ENCODE measurements around the gene NOL7.

Gene NOL7

DNA sequence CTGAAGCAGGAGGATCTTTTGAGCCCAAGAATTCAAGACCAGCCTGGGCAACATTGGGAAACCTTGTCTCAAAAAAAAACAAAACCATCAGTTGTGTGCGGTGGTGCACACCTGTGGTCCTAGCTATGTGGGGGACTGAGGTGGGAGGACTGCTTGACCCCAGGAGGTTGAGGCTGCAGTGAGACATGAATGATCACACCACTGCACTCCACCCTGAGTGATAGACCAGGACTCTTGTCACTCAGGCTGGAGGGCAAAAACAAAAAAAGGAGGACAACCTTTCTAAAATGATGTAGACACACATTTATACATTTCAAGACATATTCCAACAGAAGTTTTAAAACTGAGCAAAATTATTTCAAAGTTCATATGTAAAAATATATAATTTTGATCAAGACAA lies 45.1 kb downstream of the NOL7 start:
- no peak for DNase-seq

GRCh38 chr6:13660893-13661292 lies 45.8 kb downstream of the NOL7 start:
- no peak for DNase-seq

- no peak for DNase-seq
These were observed 46.5 kb downstream of the NOL7 start for GRCh38 chr6:13661647-13662046.

GRCh38 chr6:13662651-13663334 lies 47.7 kb downstream of the NOL7 start:
- no peak for DNase-seq

DNA sequence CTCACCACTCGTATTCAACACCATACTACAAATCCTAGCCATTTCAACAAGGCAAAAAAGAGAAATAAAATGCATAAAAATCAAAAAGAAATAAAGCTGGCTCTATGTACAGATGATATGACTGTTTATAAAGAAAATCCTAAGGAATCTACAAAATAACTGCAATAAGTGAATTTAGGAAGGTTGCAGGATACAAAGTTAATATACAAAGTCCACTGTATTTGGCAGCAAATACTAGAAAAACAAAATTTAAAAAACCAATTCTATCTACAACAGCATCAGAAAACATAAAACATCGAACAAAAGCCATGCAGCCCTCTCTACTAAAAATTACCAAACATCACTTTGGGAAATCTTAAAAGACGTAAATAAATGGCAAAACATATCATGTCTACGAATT lies 48.9 kb downstream of the NOL7 start:
- no peak for DNase-seq

DNA sequence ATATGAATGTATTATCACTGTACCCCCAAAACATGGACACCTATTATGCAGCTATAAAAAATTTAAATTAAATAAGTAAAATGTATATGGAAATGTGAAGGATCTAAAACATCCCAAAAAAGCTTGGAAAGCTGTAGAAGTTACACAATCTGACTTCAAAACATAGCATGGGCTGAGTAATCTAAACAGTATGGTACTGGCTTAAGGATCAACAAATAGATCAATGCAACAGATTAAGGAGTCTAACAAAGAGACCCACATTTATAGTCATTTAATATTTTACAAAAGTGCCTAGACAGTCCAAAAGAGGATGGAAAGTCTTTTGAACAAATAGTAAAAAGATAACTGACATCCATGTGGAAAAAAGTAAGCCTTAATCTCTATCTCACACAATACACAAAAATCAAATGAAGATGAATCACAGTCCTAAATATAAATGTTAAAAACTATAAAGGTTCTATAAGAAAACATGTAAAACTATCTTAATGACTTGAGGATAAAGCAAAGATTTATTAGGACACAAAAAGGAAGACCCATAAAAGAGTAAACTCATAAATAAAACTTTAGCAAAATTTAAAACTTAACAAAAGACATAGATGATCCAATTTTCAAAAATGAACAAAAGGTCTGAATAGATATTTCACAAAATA lies 49.7 kb downstream of the NOL7 start:
- DNase-seq, result no peak

- DNase-seq, result no peak
These were observed 51.3 kb downstream of the NOL7 start for GRCh38 chr6:13666194-13667105.

DNA sequence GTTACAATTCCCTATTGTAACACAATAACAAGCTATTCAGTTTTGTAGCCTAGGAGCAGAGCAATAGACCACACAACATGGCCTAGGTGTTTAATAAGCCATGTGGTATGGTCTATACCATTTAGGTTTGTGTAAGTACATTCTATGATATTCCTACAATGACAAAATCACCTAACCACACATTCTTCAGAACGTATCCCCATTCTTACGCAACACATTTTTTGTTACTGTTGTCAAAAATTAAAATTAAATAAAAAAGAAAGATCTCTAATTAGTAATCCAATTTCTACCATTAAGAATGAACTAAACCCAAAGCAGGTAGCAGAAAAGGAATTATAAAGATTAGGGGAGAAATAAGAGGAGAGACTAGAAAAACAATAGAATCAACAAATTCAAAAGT lies 52.5 kb downstream of the NOL7 start:
- no peak for DNase-seq

DNA sequence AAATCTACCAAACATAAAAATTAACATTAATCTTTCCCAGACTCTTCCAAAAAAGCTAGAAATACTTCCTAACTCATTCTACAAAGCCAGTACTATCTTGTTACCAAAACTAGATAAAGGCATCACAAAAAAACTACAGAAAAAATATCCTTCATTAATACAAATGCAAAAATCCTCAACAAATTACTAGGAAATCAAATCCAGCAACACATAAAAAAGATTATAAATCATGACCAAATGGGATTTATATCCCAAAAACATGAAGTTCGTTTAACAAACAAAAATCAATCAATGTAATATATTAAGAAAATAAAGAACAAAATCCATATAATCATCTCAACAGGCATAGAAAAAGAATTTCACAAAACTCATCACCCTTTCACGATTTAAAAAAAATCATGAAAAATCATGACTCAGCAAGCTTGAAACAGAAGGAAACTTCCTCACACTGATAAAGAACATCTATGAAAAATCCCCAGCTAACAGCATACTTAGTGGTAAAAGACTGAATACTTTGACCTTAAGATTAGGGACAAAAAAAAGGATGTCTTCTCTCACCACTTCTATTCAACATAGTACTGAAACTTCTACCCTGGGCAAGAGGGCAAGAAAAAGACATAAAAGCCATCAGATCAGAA lies 53.3 kb downstream of the NOL7 start:
- DNase-seq, result no peak

DNA sequence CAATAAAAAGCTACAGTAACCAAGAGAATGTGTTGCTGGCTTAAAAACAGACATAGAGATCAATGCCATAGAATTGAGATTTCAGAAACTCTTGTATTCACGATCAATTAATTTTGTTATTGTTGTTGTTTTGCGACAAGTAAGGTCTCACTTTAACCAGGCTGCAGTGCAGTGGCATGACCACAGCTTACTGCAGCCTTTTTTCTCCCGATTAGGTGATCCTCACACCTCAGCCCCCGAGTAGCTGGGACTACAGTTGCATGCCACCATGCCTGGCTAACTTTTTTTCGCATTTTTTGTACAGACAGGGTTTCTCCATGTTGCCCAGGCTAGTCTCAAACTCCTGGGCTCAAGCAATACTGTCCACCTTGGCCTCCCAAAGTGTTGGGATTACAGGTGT lies 54.3 kb downstream of the NOL7 start:
- DNase-seq, result no peak
